Hepatocyte (in vitro differentiated cells): ENCODE data around the gene TBC1D5. TPM values are rescaled to one million over a fixed set of nuclear protein-coding genes. Genes with fewer than 3 reads are reported as not detected.

Experiments
- DNase-seq: peaks from one replicate; pipeline ENCODE4 v3.0.0-alpha.2; 2016; ENCODE audit warnings: low spot score
- H2AFZ ChIP-seq: fragments of 200-600 bp; sonication (generic); 2 replicates; pipeline ENCODE4 v1.6.0; 2016; ENCODE audit warnings: antibody characterized with exemption, mild to moderate bottlenecking
- H3K27ac ChIP-seq: fragments of 200-600 bp; sonication (generic); 2 replicates; pipeline ENCODE4 v1.5.1; 2016; ENCODE audit warnings: mild to moderate bottlenecking
- H3K27me3 ChIP-seq: fragments of 200-600 bp; sonication (generic); 2 replicates; pipeline ENCODE4 v1.6.1; 2016
- H3K36me3 ChIP-seq: fragments of 200-600 bp; sonication (generic); replicated peaks from 2 replicates; pipeline ENCODE4 v1.5.1; 2016; ENCODE audit warnings: low read depth; ENCODE audit not compliant: insufficient read depth
- H3K4me1 ChIP-seq: fragments of 200-600 bp; sonication (generic); 2 replicates; pipeline ENCODE4 v1.5.1; 2016; ENCODE audit warnings: mild to moderate bottlenecking, moderate library complexity; ENCODE audit not compliant: insufficient read depth
- H3K4me2 ChIP-seq: fragments of 200-600 bp; sonication (generic); 2 replicates; pipeline ENCODE4 v1.6.0; 2016
- H3K4me3 ChIP-seq: fragments of 200-600 bp; sonication (generic); 2 replicates; pipeline ENCODE4 v1.5.1; 2016; ENCODE audit warnings: mild to moderate bottlenecking
- H3K79me2 ChIP-seq: fragments of 200-600 bp; sonication (generic); 2 replicates; pipeline ENCODE4 v1.6.0; 2017; ENCODE audit warnings: mild to moderate bottlenecking
- H3K9me2 ChIP-seq: fragments of 200-600 bp; sonication (generic); replicated peaks from 2 replicates; pipeline ENCODE4 v1.6.0; 2017; ENCODE audit warnings: mild to moderate bottlenecking; ENCODE audit not compliant: insufficient read depth
- H3K9me3 ChIP-seq: fragments of 200-600 bp; sonication (generic); 2 replicates; pipeline ENCODE4 v1.5.1; 2016; ENCODE audit warnings: low read depth, mild to moderate bottlenecking
- H4K20me1 ChIP-seq: fragments of 200-600 bp; sonication (generic); 2 replicates; pipeline ENCODE4 v1.6.0; 2016; ENCODE audit warnings: mild to moderate bottlenecking; ENCODE audit not compliant: insufficient read depth, poor library complexity, severe bottlenecking
- CTCF ChIP-seq: fragments of 200-600 bp; sonication (generic); IDR thresholded peaks from 2 replicates; pipeline ENCODE4 v1.5.1; 2016; ENCODE audit warnings: antibody characterized with exemption, mild to moderate bottlenecking; ENCODE audit not compliant: poor library complexity
- EZH2 ChIP-seq: fragments of 200-600 bp; sonication (generic); IDR thresholded peaks from 2 replicates; pipeline ENCODE4 v1.6.1; 2016; ENCODE audit warnings: antibody characterized with exemption, mild to moderate bottlenecking, borderline replicate concordance
- EZH2phosphoT487 ChIP-seq: fragments of 200-600 bp; sonication (generic); IDR thresholded peaks from one replicate; pipeline ENCODE4 v1.6.1; 2018; ENCODE audit warnings: antibody characterized with exemption, mild to moderate bottlenecking, low read depth, moderate library complexity; ENCODE audit not compliant: unreplicated experiment, severe bottlenecking
- WGBS: methylation state at CpG from one replicate; pipeline ENCODE4 v1.1.6; 2016; ENCODE audit warnings: low lambda C conversion rate; ENCODE audit errors: missing lambda C conversion rate; 5-methylcytosine and 5-hydroxymethylcytosine counted together
- polyA plus RNA-seq: library from polyadenylated mRNA; unstranded; fragments of >200 nt; fragmentation: Nextera tagmentation; extraction: Ambion mirVana; gene quantifications from 2 replicates; pipeline ENCODE4 v1.2.1, GENCODE V29; 2016
- total RNA-seq: library from RNA; depleted of rRNA; stranded (reverse); fragments of >200 nt; gene quantifications from 2 replicates; pipeline ENCODE4 v1.2.3, GENCODE V29; 2014

Gene TBC1D5
- total and polyA plus RNA-seq, 2 experiments from 2014 or later: 17.0 to 64.2 TPM

- 42% methylated on average over 5 of the region's 5 CpGs for WGBS
- TF ChIP-seq EZH2 (no peak), CTCF (no peak), EZH2phosphoT487 (no peak)
- Histone ChIP-seq H3K27ac (peak overlapping the region; percentile 1), H3K27me3 (no peaks in the 10 kb centered on the region), H3K9me2 (no peaks in the 10 kb centered on the region), H4K20me1 (no peaks in the 10 kb centered on the region), H2AFZ (no peak overlapping the region), H3K4me2 (peak overlapping the region; percentile 28), H3K9me3 (no peaks in the 10 kb centered on the region), H3K4me1 (peaks cover 4% of the 10 kb centered on the region), H3K36me3 (no peaks in the 10 kb centered on the region), H3K79me2 (no peaks in the 10 kb centered on the region), H3K4me3 (no peak overlapping the region)
- DNase-seq: no peak
These were observed 560.3 kb downstream of the TBC1D5 start for GRCh38 chr3:17182166-17182565.

GRCh38 chr3:17181413-17181907 is 561.0 kb downstream of the TBC1D5 start:
- Histone ChIP-seq H2AFZ (no peak overlapping the region), H3K4me2 (no peak overlapping the region), H3K4me3 (no peak overlapping the region), H3K27ac (no peak overlapping the region), H3K4me1 (peaks cover 4% of the 10 kb centered on the region), H3K36me3 (no peaks in the 10 kb centered on the region), H3K79me2 (no peaks in the 10 kb centered on the region), H3K9me3 (no peaks in the 10 kb centered on the region), H4K20me1 (no peaks in the 10 kb centered on the region), H3K27me3 (no peaks in the 10 kb centered on the region), H3K9me2 (no peaks in the 10 kb centered on the region)
- WGBS: 87% methylated on average over 2 of the region's 2 CpGs
- TF ChIP-seq CTCF (no peak), EZH2phosphoT487 (no peak)
- DNase-seq: no peak

GRCh38 chr3:17179381-17180205 is 562.8 kb downstream of the TBC1D5 start:
- no peak for TF ChIP-seq EZH2
- TF ChIP-seq CTCF: no peak
- no peak for TF ChIP-seq EZH2phosphoT487
- 81% methylated on average over 7 of the region's 7 CpGs for WGBS
- no peaks in the 10 kb centered on the region for H3K36me3 ChIP-seq
- H4K20me1 ChIP-seq: no peaks in the 10 kb centered on the region
- no peak for DNase-seq
- H3K27me3 ChIP-seq: no peaks in the 10 kb centered on the region
- no peaks in the 10 kb centered on the region for H3K9me2 ChIP-seq
- H3K4me3 ChIP-seq: no peak overlapping the region
- H3K4me2 ChIP-seq: no peak overlapping the region
- peaks cover 4% of the 10 kb centered on the region for H3K4me1 ChIP-seq
- no peaks in the 10 kb centered on the region for H3K79me2 ChIP-seq
- no peak overlapping the region for H3K27ac ChIP-seq
- no peak overlapping the region for H2AFZ ChIP-seq
- H3K9me3 ChIP-seq: no peaks in the 10 kb centered on the region
